HG03432 (cell line): ENCODE measurements around the gene AFDN.

ENCODE experiments used
- ATAC-seq: cut with Tn5 transposase; IDR thresholded peaks from one replicate; pipeline ENCODE4 v1.9.1; 2021; ENCODE audit warnings: mild to moderate bottlenecking, moderate library complexity; ENCODE audit not compliant: unreplicated experiment

Gene AFDN

GRCh38 chr6:168016176-168016620, 189.5 kb downstream of the AFDN start:
- no peak for ATAC-seq

GRCh38 chr6:168016721-168017525, 190.2 kb downstream of the AFDN start:
- ATAC-seq, result no peak

GRCh38 chr6:168017629-168018028, 190.9 kb downstream of the AFDN start:
- no peak for ATAC-seq

- ATAC-seq, result no peak
Measured at GRCh38 chr6:168018664-168019063, 192.0 kb downstream of the AFDN start.

- ATAC-seq, result no peak
Measured at GRCh38 chr6:168020242-168020641, 193.5 kb downstream of the AFDN start.

GRCh38 chr6:168021581-168021980, 194.9 kb downstream of the AFDN start:
- no peak for ATAC-seq
